H9 (cell line): ENCODE measurements around the gene FAM53B. TPM values are rescaled to one million over a fixed set of nuclear protein-coding genes. Genes with fewer than 3 reads are reported as not detected.

Experiments used
- DNase-seq: peaks from one replicate; pipeline ENCODE4 v3.0.0-alpha.2; 2017
- H2AFZ ChIP-seq: one replicate; pipeline ENCODE4 v1.6.1; 2013; ENCODE audit warnings: mild to moderate bottlenecking, low read length, control low read depth, moderate library complexity
- H2AK5ac ChIP-seq: 2 replicates; pipeline ENCODE4 v1.6.1; 2013; ENCODE audit warnings: low read length, control low read depth, mixed read lengths; ENCODE audit not compliant: insufficient read length
- H2BK120ac ChIP-seq: one replicate; pipeline ENCODE4 v1.6.1; 2013; ENCODE audit warnings: low read depth, mild to moderate bottlenecking, low read length, control low read depth, inconsistent platforms; ENCODE audit not compliant: poor library complexity, severe bottlenecking
- H2BK12ac ChIP-seq: 2 replicates; pipeline ENCODE4 v1.6.1; 2013; ENCODE audit warnings: low read length, control low read depth, mixed read lengths, low read depth; ENCODE audit not compliant: insufficient read length
- H2BK15ac ChIP-seq: 2 replicates; pipeline ENCODE4 v1.6.1; 2013; ENCODE audit warnings: low read depth, low read length, control low read depth
- H2BK20ac ChIP-seq: one replicate; pipeline ENCODE4 v1.6.1; 2013; ENCODE audit warnings: low read depth, mild to moderate bottlenecking, low read length, control low read depth, inconsistent platforms; ENCODE audit not compliant: poor library complexity, severe bottlenecking
- H2BK5ac ChIP-seq: 2 replicates; pipeline ENCODE4 v1.6.1; 2013; ENCODE audit warnings: low read length, control low read depth, mixed read lengths; ENCODE audit not compliant: insufficient read length
- H3K14ac ChIP-seq: 2 replicates; pipeline ENCODE4 v1.6.1; 2013; ENCODE audit warnings: low read length, control low read depth; ENCODE audit not compliant: insufficient read depth
- H3K18ac ChIP-seq: 2 replicates; pipeline ENCODE4 v1.6.1; 2013; ENCODE audit warnings: low read depth, mild to moderate bottlenecking, mixed read lengths, low read length, control low read depth; ENCODE audit not compliant: insufficient read length
- H3K23ac ChIP-seq: 2 replicates; pipeline ENCODE4 v1.6.1; 2013; ENCODE audit warnings: low read length, control low read depth, mixed read lengths, low read depth; ENCODE audit not compliant: insufficient read length
- H3K23me2 ChIP-seq: 2 replicates; pipeline ENCODE4 v1.6.1; 2013; ENCODE audit warnings: low read depth, mild to moderate bottlenecking, mixed read lengths, low read length, control low read depth; ENCODE audit not compliant: insufficient read length, poor library complexity, severe bottlenecking
- H3K27ac ChIP-seq: 2 replicates; pipeline ENCODE4 v1.5.1; 2013; ENCODE audit warnings: low read length, control low read depth, mixed read lengths, low read depth; ENCODE audit not compliant: insufficient read length
- H3K27me3 ChIP-seq: 2 replicates; pipeline ENCODE4 v1.6.1; 2013; ENCODE audit warnings: low read length, control low read depth, inconsistent platforms; ENCODE audit not compliant: insufficient read depth
- H3K4ac ChIP-seq: 2 replicates; pipeline ENCODE4 v1.6.1; 2013; ENCODE audit warnings: low read depth, mild to moderate bottlenecking, control low read depth, inconsistent platforms, low read length, moderate library complexity
- H3K4me1 ChIP-seq: 2 replicates; pipeline ENCODE4 v1.6.1; 2013; ENCODE audit warnings: low read length, control low read depth, inconsistent platforms; ENCODE audit not compliant: insufficient read depth
- H3K4me2 ChIP-seq: 2 replicates; pipeline ENCODE4 v1.6.1; 2013; ENCODE audit warnings: low read length, control low read depth, mixed read lengths; ENCODE audit not compliant: insufficient read length, insufficient read depth
- H3K56ac ChIP-seq: 2 replicates; pipeline ENCODE4 v1.6.1; 2013; ENCODE audit warnings: low read depth, mild to moderate bottlenecking, mixed read lengths, low read length, control low read depth; ENCODE audit not compliant: insufficient read length
- H3K79me1 ChIP-seq: 2 replicates; pipeline ENCODE4 v1.6.1; 2013; ENCODE audit warnings: low read depth, mild to moderate bottlenecking, moderate library complexity, low read length, control low read depth, inconsistent platforms; ENCODE audit not compliant: insufficient read depth, poor library complexity, severe bottlenecking
- H3K79me2 ChIP-seq: 2 replicates; pipeline ENCODE4 v1.6.1; 2013; ENCODE audit warnings: low read length, control low read depth, inconsistent platforms; ENCODE audit not compliant: insufficient read depth
- H3K9ac ChIP-seq: 2 replicates; pipeline ENCODE4 v1.6.1; 2013; ENCODE audit warnings: low read length, control low read depth, mixed read lengths; ENCODE audit not compliant: insufficient read length; ENCODE audit errors: extremely low read depth
- H3K9me3 ChIP-seq: one replicate; pipeline ENCODE4 v1.6.1; 2013; ENCODE audit warnings: low read depth, low read length, inconsistent platforms; ENCODE audit not compliant: control insufficient read depth
- H3T11ph ChIP-seq: one replicate; pipeline ENCODE4 v1.6.1; 2013; ENCODE audit warnings: mild to moderate bottlenecking, low read length, control low read depth, inconsistent platforms
- H4K20me1 ChIP-seq: one replicate; pipeline ENCODE4 v1.6.1; 2013; ENCODE audit not compliant: control insufficient read depth, insufficient read length, insufficient read depth
- H4K5ac ChIP-seq: 2 replicates; pipeline ENCODE4 v1.6.1; 2013; ENCODE audit warnings: low read depth, mild to moderate bottlenecking, mixed read lengths, low read length, control low read depth; ENCODE audit not compliant: insufficient read length
- H4K8ac ChIP-seq: replicated peaks from 2 replicates; pipeline ENCODE4 v1.6.1; 2013; ENCODE audit warnings: low read length, control low read depth, mixed read lengths, low read depth; ENCODE audit not compliant: insufficient read length
- H4K91ac ChIP-seq: 2 replicates; pipeline ENCODE4 v1.6.1; 2013; ENCODE audit warnings: low read depth, mild to moderate bottlenecking, moderate library complexity, mixed read lengths, low read length, control low read depth; ENCODE audit not compliant: insufficient read length
- H3K27ac Mint-ChIP-seq, 3 experiments: 2 replicates in 2 of 3; 3 replicates in 1 of 3; pipeline ENCODE4 v1.8.0; 2020 to 2021; ENCODE audit warnings: mixed read lengths in 3 of 3, mild to moderate bottlenecking in 1 of 3, moderate library complexity in 1 of 3
- H3K27me3 Mint-ChIP-seq: 2 replicates; pipeline ENCODE4 v1.8.0; 2021; ENCODE audit warnings: low read depth, mild to moderate bottlenecking, moderate library complexity, mixed read lengths
- H3K36me3 Mint-ChIP-seq, 3 experiments: 2 replicates in 2 of 3; 3 replicates in 1 of 3; pipeline ENCODE4 v1.8.0; 2020 to 2021; ENCODE audit warnings: low read depth in 3 of 3, mixed read lengths in 3 of 3; ENCODE audit not compliant: insufficient read depth in 1 of 3
- H3K4me1 Mint-ChIP-seq, 2 experiments: 2 replicates each; pipeline ENCODE4 v1.8.0; 2020; ENCODE audit warnings: mixed read lengths in 2 of 2
- H3K4me3 Mint-ChIP-seq, 2 experiments: 2 replicates in 1 of 2; 3 replicates in 1 of 2; pipeline ENCODE4 v1.8.0; 2020 to 2021; ENCODE audit warnings: mild to moderate bottlenecking in 2 of 2, mixed read lengths in 2 of 2, moderate library complexity in 1 of 2
- H3K9me3 Mint-ChIP-seq, 2 experiments: 2 replicates in 1 of 2; 3 replicates in 1 of 2; pipeline ENCODE4 v1.8.0; 2020; ENCODE audit warnings: mild to moderate bottlenecking in 2 of 2, mixed read lengths in 2 of 2, moderate library complexity in 1 of 2
- CTCF ChIP-seq: fragments of 200-600 bp; sonication (generic); conservative IDR thresholded peaks from 3 replicates; pipeline ENCODE4 v1.8.0; 2021; ENCODE audit warnings: antibody characterized with exemption, mild to moderate bottlenecking
- WGBS: extraction: QIAGEN DNeasy Blood & Tissue Kit; methylation state at CpG from one replicate; pipeline ENCODE4 v1.1.7; 2013; ENCODE audit warnings: missing lambda C conversion rate, low lambda C conversion rate, mixed read lengths; ENCODE audit not compliant: insufficient read length; ENCODE audit errors: extremely low coverage; 5-methylcytosine and 5-hydroxymethylcytosine counted together
- total RNA-seq: library from RNA; stranded (reverse); gene quantifications from 2 replicates; pipeline ENCODE4 v1.2.1, GENCODE V29; 2021

Gene FAM53B
- total RNA-seq, 1 experiment from 2014 or later = 11.5 TPM

DNA sequence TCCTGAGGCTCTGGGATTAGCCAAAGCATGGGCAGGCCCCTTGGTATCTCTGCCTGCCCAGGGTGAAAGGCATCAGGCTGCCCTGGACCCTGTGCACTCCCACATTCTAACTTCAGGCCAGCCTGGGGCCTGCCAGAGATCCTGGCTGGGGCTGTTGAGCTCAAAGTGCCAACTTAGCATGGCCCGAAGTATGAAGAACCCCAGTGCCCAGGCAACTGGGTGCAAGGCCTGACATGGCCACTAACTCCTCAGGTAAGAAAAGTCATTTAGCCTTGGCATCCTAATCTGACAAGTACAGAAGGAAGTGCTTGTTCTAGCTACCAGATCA is 43.2 kb downstream of the FAM53B start:
- Mint-ChIP-seq H3K9me3 (no peaks in the 10 kb centered on the region), H3K27me3 (no peaks in the 10 kb centered on the region), H3K4me1 (peaks cover 18 to 20% of the 10 kb centered on the region in 2 experiments), H3K36me3 (peaks cover 6 to 12% (median 10%) of the 10 kb centered on the region in 3 experiments; a peak in 6 of 7 replicates), H3K27ac (peak overlapping the region in 1 of 3 experiments; percentile 44; a peak in 1 of 7 replicates), H3K4me3 (no peak overlapping the region)
- Histone ChIP-seq H3K56ac (no peak overlapping the region), H3K79me2 (no peaks in the 10 kb centered on the region), H2BK15ac (no peak overlapping the region), H3K9ac (no peak overlapping the region), H2BK12ac (no peak overlapping the region), H3K23ac (no peak overlapping the region), H3T11ph (no peak overlapping the region), H4K8ac (no peak overlapping the region), H2BK5ac (no peak overlapping the region), H2BK120ac (no peak overlapping the region), H3K4me1 (no peaks in the 10 kb centered on the region; the same call in 1 of the 2 replicates), H4K20me1 (no peaks in the 10 kb centered on the region), H3K79me1 (no peaks in the 10 kb centered on the region), H4K5ac (no peak overlapping the region), H4K91ac (no peak overlapping the region), H3K27ac (no peak overlapping the region), H2AFZ (no peak overlapping the region), H3K23me2 (no peaks in the 10 kb centered on the region), H3K4me2 (no peak overlapping the region), H3K14ac (no peak overlapping the region), H3K18ac (no peak overlapping the region), H3K27me3 (no peaks in the 10 kb centered on the region), H2AK5ac (no peak overlapping the region), H3K9me3 (no peaks in the 10 kb centered on the region), H2BK20ac (no peak overlapping the region), H3K4ac (no peak overlapping the region)
- DNase-seq = no peak
- no peak for TF ChIP-seq CTCF
- WGBS = no CpG with 5 or more reads among the region's 1 CpG
